Metanephros (tissue), 1 donor: ENCODE data around the gene BNIP5. TPM values are rescaled to one million over a fixed set of nuclear protein-coding genes. Genes with fewer than 3 reads are reported as not detected.

Experiments used
- total RNA-seq: library from RNA; depleted of rRNA; stranded (reverse); fragments of >200 nt; gene quantifications from one replicate; pipeline ENCODE4 v1.2.3, GENCODE V29; 2014

The BNIP5 gene
- total RNA-seq, result 0.58 TPM

GRCh38 chr6:36336779-36337241, at the start of gene BNIP5:
TSS of gene BNIP5 (minus strand) at chr6:36336888. CDS start at chr6:36330690, 6,198 bp downstream.

GRCh38 chr6:36269834-36270705, 66.6 kb downstream of the BNIP5 start, which contains the start of gene PNPLA1:
TSS of gene PNPLA1 (plus strand) at chr6:36270060. CDS start at chr6:36270460, 400 bp downstream.

Other genes starting within 250 kb of the BNIP5 start
- gene MAPK13, start 206.4 kb downstream of the BNIP5 start, total RNA-seq, result 14.3 TPM
- gene BRPF3, start 140.1 kb downstream of the BNIP5 start, total RNA-seq, result 27.7 TPM
- 1.1 TPM for gene PNPLA1, start 66.8 kb downstream of the BNIP5 start, total RNA-seq
- gene ETV7, start 50.8 kb upstream of the BNIP5 start, total RNA-seq, result 0.29 TPM
- gene PXT1, start 106.0 kb upstream of the BNIP5 start, total RNA-seq, result not detected
- 51.4 TPM for gene KCTD20, start 106.1 kb upstream of the BNIP5 start, total RNA-seq
- 29.0 TPM for gene STK38, start 210.6 kb upstream of the BNIP5 start, total RNA-seq